GM12873 (cell line): ENCODE data around the gene PRR33.

ENCODE experiments used
- CTCF ChIP-seq: IDR thresholded peaks from 2 replicates; pipeline ENCODE4 v1.5.1; 2012; ENCODE audit warnings: low read depth, mild to moderate bottlenecking, moderate library complexity, low read length, control low read depth; ENCODE audit not compliant: insufficient read depth; ENCODE audit errors: missing control alignments

Gene PRR33

GRCh38 chr11:1843098-1843473 is 48.6 kb downstream of the PRR33 start:
- no peak for TF ChIP-seq CTCF

- TF ChIP-seq CTCF = no peak
Observed at GRCh38 chr11:1842149-1843097, 49.3 kb downstream of the PRR33 start.

DNA sequence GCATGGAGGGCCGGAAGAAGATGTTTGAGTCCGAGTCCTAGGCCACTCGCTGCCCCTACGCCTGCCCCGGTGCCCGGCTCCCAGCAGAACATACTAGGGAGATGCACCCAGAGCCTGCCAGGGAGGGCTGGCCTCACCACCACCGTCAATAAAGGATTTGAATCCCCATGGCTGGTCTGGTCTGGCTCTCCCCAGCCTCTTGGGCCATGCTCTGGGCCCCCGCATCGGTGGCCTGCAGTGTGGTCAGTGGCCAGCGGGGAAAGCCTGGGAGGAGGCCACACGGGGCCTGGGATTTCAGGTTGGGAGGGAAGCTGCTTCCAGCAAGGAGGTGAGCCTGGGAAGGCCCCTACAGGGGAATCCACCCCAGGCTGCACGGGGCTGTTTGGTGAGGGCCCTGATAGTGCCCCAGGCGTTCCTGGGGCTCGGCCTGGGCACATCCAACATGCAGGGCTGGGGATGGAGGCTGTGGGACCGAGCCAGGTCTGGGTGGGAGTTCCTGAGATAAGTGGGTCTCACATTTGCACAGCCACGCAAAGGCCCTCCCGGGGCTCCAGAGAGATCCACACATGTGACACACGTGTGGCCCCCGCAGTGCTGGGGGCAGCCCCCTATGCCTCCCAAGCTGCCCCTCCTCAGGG is 50.1 kb downstream of the PRR33 start:
- no peak for TF ChIP-seq CTCF

DNA sequence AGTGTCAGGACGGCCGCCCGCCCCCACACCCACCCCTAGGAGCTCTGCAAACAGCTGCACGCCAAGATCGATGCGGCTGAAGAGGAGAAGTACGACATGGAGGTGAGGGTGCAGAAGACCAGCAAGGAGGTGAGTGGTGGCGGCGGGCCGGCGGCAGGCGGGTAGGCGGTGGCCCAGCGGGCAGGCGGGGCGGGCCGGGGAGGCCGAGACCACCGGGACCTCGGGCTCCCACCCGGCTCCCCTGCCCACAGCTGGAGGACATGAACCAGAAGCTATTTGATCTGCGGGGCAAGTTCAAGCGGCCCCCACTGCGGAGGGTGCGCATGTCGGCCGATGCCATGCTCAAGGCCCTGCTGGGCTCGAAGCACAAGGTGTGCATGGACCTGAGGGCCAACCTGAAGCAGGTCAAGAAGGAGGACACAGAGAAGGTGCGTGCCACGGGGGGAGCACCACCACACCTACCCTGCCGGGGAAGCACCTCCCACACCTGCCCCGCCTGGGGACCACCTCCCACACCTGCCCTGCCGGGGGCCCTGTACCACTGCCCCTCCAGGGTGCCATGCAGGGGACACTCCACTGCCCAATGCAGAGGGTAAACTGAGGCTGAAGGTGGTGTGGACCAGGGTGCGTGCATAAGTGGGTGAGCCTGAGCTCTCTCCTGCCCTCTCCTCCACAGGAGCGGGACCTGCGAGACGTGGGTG is 50.8 kb downstream of the PRR33 start:
- TF ChIP-seq CTCF = no peak

- no peak for TF ChIP-seq CTCF
Observed at GRCh38 chr11:1839924-1840779, 51.5 kb downstream of the PRR33 start.

DNA sequence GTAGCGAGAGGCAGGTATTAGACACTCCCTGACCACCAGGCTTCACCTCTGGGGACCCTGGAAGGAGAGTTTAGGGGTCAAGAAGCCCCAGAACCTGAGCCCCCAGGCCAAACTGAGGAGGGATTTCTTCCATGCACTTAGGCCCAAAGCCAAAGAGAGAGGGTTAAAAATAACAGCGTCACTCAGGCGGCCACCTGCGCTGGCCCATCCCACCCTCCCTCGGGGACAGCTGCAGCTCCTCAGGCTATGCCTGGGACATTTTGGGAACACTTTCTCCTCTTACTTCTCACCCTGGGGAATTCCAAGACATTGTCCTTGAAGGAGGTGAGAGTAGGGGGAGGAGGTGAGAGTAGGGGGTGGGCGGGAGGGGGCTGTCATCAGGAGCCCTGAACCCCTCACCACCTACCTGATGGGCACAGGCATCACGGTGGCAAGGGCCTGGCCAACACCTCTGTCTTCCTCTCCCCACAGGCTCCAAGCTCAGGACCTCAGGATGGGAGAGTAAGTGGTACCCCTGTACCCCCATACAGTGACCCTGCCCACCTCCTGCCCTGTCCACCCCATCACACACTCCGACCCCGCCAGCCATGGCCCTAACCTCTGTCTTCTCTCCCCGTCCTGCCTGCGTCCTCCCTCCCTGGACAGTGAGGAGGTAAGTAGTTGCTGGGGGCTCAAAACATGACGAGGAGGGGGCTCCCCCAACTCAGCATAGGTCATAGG is 52.3 kb downstream of the PRR33 start:
- no peak for TF ChIP-seq CTCF
